Liver (tissue), 2 donors: Measurements from ENCODE around the gene FUCA1.

Experiments used
- CTCF ChIP-seq: fragments of 150-350 bp; IDR thresholded peaks from 2 replicates; pipeline ENCODE4 v1.5.1; 2017; ENCODE audit warnings: improper control_type of control experiment, low read depth, low read length; ENCODE audit not compliant: missing input control
- REST ChIP-seq: IDR thresholded peaks from 2 replicates; pipeline ENCODE4 v1.6.1; 2016; ENCODE audit warnings: antibody characterized with exemption, mild to moderate bottlenecking
- YY1 ChIP-seq: IDR thresholded peaks from 2 replicates; pipeline ENCODE4 v1.6.1; 2016; ENCODE audit warnings: antibody characterized with exemption, mild to moderate bottlenecking
- donor health status: healthy.

- TF ChIP-seq CTCF (no peak), REST (no peak), YY1 (no peak)
Observed at GRCh38 chr1:23795676-23796465, 72.2 kb downstream of the FUCA1 start.
